GM18517 (cell line): ENCODE data around the gene GLIS1.

Experiments
- ATAC-seq: cut with Tn5 transposase; IDR thresholded peaks from one replicate; pipeline ENCODE4 v1.9.1; 2021; ENCODE audit warnings: mild to moderate bottlenecking, moderate library complexity; ENCODE audit not compliant: unreplicated experiment

GLIS1 gene

DNA sequence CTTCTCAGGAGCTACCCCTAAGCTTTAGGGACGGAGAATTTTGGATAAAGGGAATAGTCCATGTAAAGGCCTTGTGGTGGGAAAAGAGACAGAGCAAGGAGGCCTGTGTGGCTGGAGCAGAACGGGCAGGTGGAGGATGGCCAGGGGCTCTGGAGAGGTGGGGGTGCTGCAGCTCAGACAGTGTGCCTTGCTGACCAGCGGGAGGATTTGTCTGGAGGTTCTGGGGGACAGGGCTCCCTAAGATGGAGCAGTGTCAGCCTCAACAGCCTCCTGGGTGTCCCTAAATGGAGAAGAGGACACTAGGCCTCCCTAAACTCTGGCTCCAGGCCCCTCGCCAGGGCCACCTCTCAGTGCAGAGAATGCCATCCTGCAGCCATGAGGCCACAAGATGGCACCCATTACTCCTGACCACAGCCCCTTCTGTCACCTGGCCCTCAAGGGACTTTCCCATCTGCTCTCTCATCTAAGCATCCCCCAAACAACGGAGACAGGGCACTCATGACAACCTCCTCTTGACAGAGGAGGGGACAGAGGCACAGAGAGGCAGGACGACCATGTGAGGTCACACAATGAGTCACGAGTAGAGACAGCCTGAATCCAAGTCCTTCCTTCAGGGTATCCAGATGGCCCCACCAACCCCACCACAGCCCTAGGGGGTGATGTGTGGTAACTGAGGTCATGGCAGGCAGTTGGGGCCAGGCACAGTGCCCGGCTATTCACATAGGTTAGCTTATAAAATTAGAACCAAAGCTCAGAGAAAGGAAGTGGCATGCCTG is 185.0 kb downstream of the GLIS1 start:
- no peak for ATAC-seq

DNA sequence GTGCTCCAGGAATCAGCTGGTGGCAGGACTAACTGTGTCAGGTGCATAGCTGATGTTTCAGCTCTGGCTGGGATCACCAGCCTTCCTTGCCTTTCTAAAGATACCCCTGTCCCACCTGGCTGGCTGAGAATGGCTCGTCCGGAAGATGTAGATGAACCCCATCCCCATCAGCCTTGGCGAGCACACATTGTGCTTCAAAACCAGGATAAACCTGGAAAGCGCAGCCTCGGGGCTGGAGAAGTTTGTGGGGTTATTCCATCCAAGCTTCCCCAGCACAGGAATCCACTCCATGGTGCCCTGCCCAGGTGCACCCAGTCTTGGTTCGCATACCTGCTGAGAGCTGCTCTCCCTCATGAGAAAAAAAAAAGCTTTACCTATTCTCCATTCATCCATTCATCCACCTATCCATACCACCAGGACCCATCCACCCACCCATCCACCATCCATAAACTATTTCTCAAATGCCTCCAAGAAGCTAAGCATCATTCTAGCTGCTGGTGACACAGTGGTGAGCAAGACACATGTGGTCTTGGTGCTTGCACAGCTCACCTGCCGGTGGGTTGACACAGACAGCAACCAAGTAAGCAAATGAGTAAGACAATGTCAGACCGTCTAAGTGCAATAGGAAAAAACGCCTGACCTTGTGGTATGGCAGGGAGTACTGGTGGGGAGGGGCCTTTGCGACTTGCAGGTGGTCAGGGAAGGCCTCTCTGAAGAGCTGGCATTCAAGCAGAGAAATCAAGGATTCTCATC is 185.8 kb downstream of the GLIS1 start:
- ATAC-seq = no peak

DNA sequence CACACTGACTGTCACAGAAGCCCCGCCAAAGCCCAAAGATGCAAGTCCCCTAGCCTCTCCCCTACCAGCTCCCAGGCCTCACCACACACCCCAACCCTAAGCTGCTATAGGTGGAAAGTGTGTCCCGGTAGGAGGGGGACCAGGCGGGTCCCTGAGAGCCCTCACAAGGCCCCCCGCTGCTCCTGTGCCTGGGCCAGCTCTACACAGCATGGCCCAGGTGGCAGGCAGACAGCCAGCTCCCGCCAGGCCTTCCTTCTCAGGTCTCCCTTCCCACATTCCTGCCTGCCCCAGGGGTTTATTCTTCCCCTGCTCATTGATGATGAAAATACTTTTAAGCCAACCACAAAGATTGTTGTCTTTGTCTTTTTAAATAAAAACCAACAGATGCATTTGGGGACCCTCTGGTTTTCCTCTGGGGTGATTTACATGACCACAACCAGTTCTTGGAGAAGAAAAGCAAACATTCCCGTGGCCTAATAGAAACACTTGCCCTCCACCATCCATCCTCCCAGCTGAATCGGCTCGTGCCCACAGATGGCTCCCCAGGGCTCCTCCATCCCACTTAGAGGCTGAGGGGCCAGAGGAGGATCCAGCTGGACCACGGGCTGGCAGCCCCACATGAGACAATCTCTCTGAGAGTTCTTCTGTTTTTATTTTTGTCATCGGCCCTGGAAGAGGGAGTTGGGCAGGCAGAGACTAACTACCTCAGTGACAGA is 186.7 kb downstream of the GLIS1 start:
- ATAC-seq = no peak

DNA sequence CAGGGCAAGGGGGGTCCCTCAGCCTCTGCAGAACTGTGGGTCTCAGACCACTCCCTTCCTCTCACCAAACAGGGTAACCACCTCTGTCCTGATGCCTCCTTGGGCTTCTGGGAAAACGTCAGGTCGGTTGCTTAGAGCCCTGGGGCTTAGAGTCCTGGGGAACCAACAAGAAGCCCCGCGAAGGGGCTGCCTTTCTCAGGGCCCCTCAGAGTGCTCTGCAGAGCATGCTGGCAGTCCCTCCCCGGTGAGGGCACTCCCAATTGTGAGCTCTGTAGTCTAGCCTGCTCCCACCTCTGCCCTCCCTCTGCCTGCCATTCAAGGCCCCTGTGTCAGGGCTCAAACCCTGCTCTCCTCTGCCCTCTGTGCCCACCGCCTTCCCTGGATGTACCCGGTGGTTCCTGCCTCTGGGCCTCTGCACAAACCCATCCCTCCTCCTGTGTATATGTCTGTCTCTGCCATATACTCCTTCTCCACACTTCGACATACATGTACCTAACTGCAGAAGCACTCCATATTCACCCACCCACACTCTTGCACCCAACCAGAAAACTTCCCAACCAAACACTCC is 187.5 kb downstream of the GLIS1 start:
- no peak for ATAC-seq

DNA sequence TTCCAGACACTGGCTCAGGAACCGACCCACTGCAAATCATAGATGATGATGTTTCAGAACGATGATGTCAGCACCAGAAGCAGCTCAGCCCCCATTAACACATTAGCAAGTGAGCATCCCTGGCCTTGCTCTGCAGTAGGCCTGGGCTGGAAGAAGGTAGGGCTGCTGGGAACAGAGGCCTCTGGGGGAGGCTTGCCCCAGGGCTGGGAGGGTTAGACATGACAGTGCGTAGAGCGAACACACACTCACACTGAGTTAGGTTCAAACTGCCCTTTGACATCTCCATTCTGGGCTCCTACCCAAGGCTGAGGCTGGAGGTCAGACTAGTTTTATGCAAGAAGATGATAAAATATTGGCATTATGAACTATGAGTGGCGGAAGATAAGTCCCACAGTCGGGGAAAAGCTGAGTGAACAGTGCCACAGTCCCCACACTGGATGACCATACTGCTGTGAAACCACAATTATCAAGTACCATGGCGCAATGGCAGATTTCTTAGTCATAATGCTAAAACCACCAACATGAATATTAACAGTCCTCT is 188.7 kb downstream of the GLIS1 start:
- ATAC-seq = no peak

DNA sequence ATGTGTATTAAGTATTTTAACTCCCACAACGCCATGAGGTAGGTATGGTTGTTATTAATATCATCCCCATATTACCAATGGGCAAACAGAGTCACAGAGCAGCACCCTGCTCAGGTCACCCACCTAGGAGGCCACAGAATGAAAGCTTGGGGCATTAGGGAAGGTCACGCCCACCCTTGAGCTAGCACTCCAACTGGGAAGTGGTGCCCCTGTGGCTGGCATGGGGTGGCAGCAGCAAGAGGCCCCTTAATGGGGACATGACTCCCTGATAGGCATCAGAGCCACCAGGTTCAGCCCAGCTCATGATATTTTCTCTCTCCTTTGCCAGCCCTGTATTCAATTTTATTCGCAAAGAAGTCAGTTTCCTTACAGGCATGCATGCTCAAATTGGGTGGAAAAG is 189.2 kb downstream of the GLIS1 start:
- ATAC-seq = no peak

DNA sequence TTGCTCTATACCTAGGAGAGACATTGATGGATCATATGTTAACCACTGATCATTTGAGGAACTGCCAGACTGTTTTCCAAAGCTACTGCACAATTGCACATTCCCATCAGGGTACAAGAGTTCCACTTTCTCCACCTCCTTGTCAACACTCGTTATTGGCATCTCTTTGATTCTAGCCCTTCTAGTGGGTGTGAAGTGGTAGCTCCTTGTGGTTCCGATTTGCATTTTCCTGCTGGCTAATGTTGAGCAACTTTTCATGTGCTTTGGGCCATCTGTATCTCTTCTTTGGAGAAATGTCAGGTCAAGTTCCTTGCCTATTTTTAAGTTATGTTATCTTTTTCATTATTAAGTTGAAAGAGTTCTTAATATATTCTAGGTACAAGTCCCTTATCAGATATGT is 189.7 kb downstream of the GLIS1 start:
- no peak for ATAC-seq

DNA sequence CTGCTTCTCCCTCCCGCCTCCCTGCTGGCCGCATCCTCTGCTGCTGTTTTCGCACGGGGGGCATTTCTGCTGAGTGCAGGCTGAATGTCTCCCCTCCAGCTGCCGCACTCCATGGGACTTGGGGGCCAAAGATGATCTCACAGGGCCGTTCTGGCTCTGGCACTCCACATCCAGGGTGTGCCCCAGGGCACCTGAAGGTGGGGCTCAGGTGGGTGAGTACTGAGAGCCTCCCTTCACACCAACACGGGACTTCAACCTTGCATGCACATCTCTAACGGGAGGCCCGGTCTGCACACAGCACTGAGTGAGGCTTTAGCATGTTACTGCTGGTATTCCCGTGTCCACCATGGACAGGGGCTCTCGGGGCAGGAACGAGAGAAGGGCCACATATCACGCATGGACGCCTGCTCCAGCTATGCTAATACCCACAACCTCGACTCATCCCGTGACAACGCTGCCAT is 190.9 kb downstream of the GLIS1 start:
- no peak for ATAC-seq

DNA sequence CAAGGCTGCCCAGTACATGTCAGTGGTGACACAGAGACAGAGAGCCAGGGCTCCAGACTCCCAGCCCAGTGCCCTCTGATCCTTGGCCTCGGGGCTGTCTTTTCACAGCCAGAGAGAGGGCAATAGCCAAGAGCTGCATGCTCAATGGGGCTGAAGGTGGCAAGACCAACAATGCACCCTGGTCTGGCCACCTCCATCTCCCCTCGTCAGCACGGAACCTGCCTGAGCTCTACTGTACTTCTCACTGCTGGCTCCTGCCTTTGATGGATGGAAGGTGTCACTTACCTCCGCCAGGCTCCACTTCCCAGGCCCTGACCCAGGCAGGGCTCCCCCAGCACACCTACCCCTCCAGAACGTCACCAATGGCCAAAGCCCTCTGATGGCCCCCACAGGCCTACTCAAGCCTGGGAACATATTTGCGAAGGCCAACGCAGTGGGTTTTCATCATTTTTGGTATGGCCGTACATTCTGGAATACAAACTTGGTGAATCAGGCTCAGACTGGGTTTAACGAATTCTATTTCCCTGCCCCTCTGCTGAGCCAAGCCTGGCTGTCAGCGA is 191.7 kb downstream of the GLIS1 start:
- no peak for ATAC-seq

DNA sequence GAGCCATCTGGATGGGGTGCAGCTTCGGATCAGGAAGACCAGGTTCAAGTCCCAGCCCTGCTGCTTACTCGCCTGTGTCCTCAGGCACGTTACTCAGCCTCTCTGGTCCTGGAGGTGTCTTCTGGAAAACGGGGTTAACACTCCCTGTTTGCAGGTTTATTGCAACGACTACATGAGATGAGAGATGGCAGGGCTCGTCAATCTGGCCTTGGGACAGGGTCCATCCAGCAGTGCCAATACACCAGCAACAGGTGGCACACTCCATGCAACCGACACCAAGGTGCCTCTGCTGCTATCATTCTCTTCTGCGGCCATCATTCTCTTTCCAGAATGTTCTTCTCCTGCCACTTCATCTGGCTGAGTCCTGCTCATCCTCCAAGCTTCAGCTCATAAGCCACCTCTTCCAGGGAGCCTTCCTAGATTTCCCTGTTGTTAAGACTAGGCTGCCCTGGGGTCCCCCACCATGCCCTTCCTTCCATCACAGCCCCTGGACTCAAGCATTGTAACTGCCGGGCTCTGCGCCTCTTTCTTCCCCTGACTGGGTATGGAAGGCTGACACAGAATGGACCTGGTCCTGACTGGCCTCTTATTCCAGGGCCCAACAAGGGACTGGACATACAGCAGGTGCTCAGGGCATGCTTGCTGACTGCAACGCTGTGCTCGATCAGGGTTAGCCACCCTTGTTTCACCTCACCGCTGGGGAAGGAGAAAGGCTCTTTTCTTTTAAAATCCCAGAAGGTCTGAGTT is 192.4 kb downstream of the GLIS1 start:
- no peak for ATAC-seq

DNA sequence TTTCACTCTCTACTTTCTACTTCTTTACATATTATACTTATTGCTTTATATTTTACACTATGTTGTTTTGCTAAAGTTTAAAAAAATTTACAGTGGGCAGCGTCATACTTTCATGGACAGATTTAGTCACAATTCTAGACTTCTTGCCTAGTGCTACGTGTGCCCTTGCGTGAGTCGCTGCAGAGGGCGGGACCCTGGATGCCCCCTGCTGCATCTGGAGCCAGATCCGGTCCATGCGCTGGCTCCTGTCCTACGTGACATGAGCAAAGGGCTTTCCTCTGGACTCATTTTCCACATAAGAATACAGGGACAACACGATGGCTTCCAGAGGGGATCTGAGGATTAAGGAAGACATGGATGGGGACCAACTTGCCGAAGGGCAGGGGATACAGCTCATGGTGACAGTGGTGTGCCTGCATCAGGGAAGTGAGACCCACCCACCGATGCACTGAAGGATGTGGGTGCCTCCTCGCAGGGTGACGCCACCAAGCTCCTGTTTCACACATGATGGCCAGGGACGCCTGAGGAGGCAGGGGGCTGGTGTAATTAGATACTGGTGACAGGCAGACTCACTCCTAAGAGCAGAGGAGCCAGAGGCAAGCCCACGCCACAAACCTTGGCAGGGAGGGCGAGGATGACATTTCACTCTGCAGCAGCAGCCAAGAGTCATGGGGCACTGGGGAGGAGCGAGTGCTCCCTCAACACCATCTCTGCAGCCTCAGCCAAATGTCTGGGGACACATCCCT is 193.1 kb downstream of the GLIS1 start:
- no peak for ATAC-seq

DNA sequence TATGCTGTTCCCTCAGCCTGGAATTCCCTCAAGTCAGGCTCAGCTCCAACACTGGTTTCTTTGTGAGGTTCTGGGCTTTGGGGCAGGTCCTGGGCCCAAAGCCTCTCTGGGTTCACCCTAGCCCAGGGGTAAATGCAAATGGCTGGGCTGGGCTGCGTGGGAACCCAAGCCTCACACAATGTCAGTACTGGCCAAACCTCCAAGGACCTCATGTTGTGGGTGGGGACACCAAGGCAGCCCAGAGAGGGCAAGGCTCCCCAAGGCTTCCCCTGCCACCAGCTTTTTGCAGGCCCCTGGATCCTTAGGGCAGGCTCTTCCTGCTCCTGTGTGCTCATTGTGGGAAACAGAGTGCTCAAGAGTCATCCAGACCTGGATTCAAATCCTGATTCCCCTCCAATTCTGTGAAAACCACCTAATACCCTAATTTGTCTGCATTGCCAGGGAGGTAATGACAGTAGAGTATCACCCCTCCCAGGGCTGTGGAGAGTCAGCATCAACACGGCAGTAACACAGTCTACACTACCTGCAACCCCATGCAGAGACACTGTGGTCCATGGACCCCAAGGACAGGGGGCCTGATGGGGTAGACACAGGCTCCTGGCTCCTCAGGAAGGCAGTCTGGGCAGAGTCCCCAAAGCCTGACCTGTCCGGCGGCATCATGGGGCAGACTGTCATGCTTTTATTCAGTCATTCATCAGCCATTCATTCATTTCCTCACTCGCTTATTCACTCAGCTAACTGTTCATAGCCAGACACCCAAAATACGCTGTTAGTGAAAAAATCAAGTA is 194.0 kb downstream of the GLIS1 start:
- ATAC-seq = no peak

DNA sequence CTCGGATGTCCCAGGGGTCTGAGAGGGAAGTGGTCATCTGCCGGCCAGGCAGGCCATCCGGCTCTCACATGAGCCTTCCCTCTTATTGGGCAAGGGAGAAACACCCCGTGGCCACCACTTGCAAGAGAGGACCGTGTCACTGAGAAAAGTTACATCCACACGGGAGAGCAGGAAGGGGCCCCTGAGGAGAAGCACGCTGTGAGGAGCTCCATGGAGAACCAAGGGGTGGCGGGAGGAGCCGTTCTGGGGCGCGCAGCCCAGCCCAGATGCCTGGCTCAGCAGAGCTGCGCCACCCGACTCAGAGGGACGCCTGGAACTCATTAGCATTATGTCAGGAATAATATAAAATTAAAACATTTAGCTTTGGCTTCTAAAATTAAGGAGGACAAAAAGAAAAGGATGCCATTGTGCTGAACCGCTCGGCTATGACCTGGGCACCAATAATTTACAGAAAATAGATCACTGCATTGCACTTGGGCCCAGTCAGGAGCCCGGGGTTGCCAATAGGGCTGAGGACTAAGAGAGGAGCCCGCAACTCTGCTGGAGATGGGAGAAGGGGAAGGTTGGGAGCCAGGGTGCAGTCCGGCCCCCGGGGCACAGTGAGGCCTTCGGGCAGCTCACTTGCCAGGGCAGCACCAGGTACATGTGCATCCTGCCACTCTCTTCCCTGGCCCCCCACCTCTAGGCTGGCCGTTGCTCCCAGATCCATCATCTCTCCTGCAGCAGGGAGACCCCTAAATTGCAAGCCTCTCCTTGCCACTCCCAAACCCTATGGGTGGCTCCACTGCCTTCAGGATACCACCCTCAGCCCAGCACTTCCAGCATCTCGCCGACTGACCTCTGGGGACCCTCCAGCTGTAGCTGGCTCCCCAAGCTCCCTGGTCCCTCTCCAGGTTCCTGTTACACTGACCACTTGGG is 194.9 kb downstream of the GLIS1 start:
- ATAC-seq = no peak

DNA sequence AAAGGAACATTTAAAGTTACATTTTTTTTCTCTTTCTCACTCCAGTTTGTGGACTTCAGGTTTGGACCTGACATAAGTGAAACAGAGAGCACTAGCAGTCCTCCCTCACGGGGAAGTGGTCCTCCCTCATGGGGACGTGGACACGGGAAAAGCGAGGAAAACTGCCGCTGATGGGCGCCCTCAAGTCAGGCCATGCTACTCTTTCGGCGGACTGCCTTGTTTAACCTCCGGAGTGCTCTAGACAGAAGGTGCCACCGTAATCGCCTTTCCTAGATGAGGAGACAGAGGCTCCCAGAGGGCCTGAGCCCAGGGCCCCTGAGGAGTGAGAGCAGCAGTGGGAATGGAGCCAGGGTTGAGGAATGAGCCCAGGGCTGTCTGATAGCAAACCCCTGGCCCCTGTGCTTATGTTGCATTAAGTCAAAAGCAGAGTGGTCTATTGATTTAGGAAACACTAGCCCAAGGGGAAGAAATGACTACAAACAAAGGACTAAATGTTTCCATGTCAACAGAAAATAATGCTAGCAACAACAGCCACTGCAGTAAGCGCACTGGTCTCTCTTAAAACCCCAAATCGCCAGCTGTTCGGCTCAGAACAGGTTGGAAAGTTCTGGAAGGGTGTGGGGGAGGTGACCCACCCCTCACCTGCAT is 195.7 kb downstream of the GLIS1 start:
- no peak for ATAC-seq

DNA sequence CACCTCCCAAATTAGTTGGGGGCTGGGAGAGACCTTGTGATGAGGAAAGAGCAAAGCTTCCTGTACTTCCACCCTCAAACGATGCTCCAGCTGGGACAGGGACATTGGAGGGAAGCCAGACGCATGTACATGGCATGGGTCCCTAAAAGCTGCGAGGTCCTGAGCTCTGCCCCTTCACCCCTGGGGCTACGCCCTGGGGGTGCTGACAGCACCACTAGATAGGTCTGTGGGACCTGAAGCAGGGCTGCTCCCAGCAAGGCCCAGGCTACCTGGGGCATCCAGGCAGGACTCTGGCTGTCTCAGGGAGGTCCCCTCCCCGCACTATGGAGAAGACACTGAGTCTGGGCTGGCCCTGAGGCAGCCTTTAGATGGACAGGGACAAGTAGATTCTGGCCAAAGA is 196.4 kb downstream of the GLIS1 start:
- ATAC-seq = no peak

DNA sequence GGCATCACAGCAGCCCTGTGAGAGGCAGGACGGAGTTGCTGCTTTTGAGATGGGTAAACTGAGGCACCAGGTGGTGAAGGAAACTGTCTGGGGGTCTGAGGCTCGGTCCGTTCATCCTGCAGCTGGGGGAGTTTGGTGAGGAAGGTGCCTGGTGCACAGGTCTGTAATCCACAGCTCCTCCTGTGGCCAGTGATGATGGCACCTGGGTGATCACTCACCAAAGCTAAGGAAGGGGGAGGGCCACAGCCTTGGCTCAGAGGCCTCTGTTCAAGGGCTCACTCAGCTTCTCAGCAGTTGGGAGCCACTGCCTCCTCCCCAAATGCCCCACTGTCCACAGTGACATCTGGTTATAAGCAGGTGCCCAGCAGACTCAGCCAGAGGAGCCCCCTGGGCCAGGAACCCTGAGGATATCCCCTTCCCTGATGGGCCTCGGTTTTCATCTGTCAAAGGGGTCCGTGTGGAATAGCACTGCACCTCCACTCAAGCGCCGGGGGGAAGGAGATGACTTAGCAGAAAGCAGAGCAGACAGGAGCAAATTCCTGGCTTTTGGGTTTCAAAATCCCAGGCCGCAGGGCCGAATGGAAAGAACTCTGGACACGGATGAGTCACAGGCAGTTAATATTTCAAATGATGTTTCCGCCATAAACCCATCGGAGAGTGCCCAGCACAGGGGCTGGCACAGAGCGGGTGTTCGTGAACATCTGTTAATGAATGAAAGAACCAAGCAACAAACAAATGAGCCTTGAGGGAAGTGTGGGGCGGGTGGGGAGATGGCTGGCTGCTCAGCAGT is 197.0 kb downstream of the GLIS1 start:
- ATAC-seq = no peak
